ENCODE data around the gene CUZD1. TPM values are rescaled to one million over a fixed set of nuclear protein-coding genes. Genes with fewer than 3 reads are reported as not detected.
A peak's percentile ranks its signal among the peaks of the same experiment; 100 is the strongest.
"Not testable (repeated sequence)": the region's sequence is repeated elsewhere in the genome, so short reads cannot be mapped to it uniquely, and the experiment has no call there.

Gene CUZD1, protein sequence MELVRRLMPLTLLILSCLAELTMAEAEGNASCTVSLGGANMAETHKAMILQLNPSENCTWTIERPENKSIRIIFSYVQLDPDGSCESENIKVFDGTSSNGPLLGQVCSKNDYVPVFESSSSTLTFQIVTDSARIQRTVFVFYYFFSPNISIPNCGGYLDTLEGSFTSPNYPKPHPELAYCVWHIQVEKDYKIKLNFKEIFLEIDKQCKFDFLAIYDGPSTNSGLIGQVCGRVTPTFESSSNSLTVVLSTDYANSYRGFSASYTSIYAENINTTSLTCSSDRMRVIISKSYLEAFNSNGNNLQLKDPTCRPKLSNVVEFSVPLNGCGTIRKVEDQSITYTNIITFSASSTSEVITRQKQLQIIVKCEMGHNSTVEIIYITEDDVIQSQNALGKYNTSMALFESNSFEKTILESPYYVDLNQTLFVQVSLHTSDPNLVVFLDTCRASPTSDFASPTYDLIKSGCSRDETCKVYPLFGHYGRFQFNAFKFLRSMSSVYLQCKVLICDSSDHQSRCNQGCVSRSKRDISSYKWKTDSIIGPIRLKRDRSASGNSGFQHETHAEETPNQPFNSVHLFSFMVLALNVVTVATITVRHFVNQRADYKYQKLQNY
- total RNA-seq (2014; rRNA removed; shearing (Covaris generic)), result 1.7 and 1.8 TPM in 2 replicates

DNA sequence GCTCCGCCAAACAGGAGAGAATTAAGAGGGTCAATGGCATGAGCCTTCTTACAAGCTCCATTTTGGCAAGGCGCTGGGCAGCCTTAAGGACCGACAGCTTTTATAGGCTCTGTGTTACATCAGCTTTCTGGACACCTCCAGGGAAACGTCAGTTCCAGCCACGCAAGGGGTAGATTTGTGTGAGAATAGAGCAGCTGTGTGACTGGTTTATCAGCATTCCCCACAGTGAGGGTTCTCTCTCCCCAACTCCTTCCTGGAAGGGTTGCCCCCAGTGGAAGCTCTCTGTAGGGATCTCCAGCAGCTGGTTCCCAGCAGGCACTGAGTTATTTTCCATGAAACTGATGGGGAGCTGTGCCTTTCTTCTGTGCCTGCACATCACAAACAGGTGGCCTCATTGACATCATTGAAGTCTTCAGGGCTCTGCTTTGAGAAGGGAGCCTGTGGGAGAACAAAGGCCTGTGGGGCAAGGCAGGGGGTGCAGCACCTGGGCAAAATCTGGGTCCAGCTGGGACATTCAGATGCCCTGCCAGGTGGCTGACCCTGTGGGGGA is at the start of gene CUZD1:
TSS of gene CUZD1 (minus strand) at position 75 of the 550 bp plus-strand sequence. CDS start at position 61, 14 bp downstream.
- DNase-seq (ENCODE audit: low spot score), result no peak
- in situ Hi-C loops (cut with HindIII; ENCODE audit: low sequenced_read_pairs), result no loop called here

DNA sequence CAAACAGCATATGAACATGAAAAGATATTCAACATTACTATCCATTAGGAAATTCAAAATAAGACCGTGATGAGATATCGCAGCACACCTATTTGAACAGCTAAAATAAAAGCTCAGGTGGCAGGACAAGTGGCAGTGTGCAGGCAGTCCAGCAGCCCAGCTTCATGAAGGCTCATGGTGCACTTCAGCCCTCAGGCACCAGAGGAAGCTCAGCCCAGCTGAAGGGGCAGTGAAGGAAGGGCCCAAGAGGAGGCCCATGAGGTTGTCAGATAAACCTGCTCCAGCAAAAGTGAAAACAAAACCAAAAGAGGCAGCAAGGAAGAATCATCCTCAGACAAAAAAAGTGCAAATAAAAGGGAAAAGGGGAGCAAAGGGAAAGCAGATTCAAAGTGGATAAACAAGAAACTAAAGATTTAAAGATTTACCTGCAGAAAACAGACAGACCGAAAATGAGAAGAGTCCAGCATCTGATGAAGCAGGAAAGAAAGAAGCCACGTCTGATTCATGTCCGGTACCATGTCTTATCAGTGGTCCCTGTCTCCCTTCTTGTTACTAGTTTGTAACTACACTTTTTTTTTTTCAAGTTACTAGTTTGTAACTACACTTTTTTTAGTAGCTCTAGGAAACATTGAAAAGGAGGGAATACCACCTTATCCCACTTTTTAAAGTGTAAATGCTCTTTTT is 48.7 kb upstream of the CUZD1 start:
- DNase-seq (ENCODE audit: low spot score), result no peak
- in situ Hi-C loops (cut with HindIII; ENCODE audit: low sequenced_read_pairs), result no loop called here

DNA sequence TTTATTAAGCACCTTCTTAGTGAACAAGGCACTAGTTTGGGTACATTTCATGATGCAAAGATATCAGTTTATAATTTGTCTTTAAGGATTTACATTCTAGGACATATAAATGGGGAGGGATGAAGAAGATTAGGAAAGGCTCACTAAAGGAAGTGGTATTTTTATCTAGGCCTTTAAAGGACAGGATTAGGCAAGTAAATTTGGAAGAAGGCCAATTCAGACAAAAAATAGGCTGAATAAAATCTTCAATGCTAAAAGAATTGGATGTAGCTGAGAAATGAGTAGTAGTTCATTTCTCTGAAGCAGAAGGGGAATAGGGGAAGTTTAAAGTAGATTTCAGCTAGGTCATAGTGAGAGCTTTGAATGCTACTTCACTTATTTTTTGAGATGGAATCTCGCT is 38.5 kb upstream of the CUZD1 start:
- DNase-seq (ENCODE audit: low spot score), result no peak
- in situ Hi-C loops (cut with HindIII; ENCODE audit: low sequenced_read_pairs), result no loop called here

DNA sequence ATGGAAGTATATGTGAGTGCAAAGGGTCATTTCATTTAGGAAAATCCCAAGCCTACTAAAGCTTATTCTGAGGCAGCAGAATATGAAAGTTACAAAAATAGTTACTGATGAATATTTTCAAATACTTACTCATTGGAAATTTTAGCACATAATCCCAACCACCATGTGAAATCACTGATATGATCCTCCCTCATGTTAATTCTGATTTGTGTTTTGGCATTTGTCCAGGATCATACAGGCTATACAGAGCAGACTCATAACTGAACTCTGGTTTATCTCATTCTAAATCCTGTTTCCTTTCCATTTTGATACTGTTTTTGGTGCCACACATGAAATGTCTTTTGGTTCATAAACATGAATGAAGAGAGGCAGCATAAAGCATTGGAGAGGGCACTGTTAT is 37.1 kb upstream of the CUZD1 start:
- no peak for DNase-seq (ENCODE audit: low spot score)
- in situ Hi-C loops (cut with HindIII; ENCODE audit: low sequenced_read_pairs), result no loop called here

DNA sequence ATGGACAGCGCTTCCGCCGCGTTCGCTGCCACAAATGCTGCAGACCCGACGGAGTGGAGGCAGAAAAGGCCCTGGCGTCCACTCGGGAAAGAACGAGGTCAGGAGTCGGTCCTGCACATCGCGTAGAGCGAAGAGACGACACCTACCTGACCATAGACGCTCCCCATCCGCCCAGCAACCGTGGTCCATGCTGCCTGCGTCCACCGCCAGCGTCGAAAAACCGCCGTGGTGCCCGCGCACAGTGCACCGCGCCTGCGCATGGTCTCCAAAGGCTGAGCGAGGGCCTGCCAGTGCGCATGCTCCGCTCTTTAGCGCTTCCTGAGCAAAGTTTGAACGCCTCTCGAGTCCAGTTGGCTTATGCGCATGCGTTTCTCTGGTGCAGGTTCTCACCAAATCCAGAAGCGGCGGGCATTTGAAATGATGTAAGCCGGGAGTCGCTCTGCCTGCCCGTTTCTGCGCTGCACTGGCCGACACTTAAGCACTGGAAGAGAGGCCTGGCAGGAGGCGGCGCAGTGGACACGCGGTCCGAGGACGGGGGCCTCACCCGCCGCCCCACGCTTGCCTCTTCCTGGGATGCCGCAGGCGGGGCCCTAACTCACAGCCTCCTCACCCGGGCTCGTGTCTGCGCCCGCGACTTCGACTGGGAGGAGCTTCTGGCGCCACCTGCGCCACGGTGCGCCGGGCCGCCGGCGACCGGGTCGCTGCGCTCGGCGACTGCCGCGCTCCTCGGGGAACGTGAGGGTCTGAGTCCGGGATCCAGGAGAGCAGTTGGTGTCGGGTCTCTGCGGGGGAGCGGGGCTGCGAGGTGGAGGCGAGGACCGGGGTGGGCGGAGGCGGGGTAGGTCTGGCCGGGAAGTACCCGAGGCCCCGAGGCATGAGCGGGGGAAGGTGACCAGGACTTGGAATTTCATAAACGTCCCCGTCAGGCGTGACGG is 33.9 kb upstream of the CUZD1 start, which contains the start of gene FAM24B:
TSS of gene FAM24B (minus strand) at position 243 of the 935 bp plus-strand sequence. CDS start 29,066 bp downstream, outside the sequence.
- peak; percentile 96 for DNase-seq (ENCODE audit: low spot score)
- in situ Hi-C loops (cut with HindIII; ENCODE audit: low sequenced_read_pairs), result no loop called here

DNA sequence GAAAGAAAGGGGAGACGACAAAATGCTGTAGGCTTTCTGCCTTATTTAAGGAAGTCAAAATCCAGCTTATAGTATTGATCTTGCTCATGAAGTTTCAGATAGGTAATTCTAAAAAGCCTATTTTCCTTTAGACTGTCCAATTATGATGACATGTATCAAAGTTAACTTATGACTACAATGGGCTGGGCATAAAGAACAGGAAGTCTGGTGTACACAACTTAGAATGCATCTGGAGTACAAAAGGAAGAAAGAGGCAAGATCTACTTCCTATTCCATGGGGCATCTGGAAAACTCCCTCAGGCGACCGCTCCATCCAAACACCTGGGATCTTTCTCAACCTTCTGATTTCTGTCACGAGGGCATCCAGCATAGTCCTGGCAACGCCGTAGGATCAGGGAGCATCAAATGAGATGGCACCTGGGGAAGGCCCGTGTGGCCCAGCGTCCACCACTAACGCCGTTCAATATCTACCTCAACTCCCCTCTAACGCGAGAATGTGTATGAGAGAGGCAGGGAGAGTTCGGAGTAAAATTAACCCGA is 33.2 kb upstream of the CUZD1 start:
- in situ Hi-C loops (cut with HindIII; ENCODE audit: low sequenced_read_pairs), result no loop called here
- no peak for DNase-seq (ENCODE audit: low spot score)

DNA sequence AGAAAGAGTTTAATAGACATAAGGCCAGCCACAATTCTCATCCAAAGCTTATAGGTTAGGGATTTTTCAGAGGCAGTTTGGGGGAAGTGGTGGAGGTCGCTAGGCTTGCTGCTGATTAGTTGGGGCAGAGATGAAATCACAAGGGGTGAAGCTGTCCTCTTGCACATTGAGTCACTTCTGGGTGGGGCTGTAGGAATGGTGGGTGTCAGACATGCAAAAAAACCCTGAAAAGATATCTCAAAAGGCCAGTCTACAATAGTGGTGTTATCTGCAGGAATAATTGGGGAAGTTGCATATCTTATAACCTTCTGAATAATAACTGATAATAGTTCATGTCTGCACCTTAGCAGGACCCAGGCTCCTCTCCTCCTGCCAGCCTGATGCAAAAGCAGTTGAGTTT is 31.6 kb upstream of the CUZD1 start:
- in situ Hi-C loops (cut with HindIII; ENCODE audit: low sequenced_read_pairs), result no loop called here
- DNase-seq (ENCODE audit: low spot score), result no peak

DNA sequence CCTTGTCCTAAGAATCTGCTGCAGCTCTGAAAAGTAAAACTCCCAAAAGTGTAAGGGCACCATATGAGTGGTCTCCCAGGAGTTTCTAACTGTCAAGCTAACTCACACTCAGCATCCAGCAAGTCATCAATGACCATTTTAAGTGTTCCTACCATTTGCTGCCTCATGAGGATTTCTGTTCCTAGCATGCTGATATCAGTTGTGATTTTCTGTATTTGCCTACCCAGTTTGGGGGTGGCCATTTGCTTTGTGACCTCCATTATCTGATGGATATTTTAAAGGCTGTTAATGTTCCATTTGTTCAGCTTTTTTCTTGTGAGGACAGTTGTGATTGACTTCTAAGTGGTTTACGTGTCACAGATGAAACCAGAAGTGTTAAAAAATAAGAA is 30.8 kb upstream of the CUZD1 start:
- in situ Hi-C loops (cut with HindIII; ENCODE audit: low sequenced_read_pairs), result no loop called here
- no peak for DNase-seq (ENCODE audit: low spot score)

DNA sequence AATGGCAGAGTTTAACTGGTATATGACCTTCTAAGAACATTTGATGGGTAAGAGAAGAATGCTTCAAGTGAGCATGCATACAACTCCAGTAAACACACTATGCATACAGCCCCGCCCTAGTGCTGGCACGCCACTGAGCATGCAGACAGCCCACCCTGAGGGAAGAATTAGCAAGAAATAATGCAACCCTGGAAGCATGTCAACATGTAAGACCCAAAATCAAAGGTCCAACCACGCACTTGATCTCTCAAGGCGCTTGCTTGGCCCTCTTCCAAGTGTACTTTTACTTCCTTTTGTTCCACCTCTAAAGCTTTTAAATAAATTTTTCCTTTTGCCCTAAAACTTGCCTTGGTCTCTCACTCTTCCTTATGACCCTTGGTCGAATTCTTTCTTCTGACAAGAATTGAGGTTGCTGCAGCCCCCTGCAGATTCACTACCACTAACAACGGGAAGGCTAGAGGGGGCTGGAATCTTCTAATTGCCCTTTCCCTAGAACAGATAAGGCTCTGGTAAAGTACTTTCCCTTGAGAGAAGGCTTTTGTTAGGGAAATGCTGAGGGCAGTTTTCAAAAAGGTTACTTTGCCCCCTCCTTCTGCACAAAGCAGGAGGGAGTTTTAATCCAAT is 30.3 kb upstream of the CUZD1 start:
- DNase-seq (ENCODE audit: low spot score), result no peak
- in situ Hi-C loops (cut with HindIII; ENCODE audit: low sequenced_read_pairs), result no loop called here

DNA sequence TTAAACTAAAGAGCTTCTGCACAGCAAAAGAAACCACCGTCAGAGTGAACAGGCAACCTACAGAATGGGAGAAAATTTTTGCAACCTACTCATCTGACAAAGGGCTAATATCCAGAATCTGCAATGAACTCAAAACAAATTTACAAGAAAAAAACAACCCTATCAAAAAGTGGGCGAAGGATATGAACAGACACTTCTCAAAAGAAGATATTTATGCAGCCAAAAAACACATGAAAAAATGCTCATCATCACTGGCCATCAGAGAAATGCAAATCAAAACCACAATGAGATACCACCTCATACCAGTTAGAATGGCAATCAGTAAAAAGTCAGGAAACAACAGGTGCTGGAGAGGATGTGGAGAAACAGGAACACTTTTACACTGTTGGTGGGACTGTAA is 26.3 kb upstream of the CUZD1 start:
- in situ Hi-C loops (cut with HindIII; ENCODE audit: low sequenced_read_pairs); DNase-seq (ENCODE audit: low spot score): not testable (repeated sequence)

DNA sequence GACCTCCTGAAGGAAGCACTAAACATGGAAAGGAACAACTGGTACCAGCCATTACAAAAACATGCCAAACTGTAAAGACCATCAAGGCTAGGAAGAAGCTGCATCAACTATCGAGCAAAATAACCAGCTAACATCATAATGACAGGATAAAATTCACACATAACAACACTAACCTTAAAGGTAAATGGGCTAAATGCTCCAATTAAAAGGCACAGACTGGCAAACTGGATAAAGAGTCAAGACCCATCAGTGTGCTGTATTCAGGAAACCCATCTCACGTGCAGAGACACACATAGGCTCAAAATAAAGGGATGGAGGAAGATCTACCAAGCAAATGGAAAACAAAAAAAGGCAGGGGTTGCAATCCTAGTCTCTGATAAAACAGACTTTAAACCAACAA is 23.1 kb upstream of the CUZD1 start:
- DNase-seq (ENCODE audit: low spot score); in situ Hi-C loops (cut with HindIII; ENCODE audit: low sequenced_read_pairs): not testable (repeated sequence)

DNA sequence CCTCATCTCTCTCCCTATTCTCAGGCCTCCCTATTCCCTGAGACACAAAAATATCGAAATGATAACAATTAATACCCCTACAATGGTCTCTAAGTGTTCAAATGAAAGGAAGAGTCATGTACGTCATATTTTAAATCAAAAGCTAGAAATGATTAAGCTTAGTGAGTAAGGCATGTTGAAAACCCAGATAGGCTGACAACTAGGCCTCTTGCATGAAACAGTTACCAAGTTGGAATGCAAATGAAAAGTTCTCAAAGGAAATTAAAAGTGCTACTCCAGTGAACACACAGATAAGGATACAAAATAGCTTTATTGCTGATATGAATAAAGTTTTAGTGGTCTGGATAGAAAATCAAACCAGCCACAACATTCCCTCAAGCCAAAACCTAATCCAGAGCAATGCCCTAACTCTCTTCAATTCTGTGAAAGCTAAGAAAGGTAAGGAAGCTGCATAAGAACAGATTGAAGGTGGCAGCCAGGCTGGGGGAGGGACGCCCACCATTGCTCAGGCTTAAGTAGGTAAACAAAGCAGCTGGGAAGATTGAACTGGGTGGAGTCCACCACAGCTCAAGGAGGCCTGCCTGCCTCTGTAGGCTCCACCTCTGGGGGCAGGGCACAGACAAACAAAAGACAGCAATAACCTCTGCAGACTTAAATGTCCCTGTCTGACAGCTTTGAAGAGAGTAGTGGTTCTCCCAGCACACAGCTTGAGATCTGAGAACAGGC is 21.3 kb upstream of the CUZD1 start:
- DNase-seq (ENCODE audit: low spot score); in situ Hi-C loops (cut with HindIII; ENCODE audit: low sequenced_read_pairs): not testable (repeated sequence)

DNA sequence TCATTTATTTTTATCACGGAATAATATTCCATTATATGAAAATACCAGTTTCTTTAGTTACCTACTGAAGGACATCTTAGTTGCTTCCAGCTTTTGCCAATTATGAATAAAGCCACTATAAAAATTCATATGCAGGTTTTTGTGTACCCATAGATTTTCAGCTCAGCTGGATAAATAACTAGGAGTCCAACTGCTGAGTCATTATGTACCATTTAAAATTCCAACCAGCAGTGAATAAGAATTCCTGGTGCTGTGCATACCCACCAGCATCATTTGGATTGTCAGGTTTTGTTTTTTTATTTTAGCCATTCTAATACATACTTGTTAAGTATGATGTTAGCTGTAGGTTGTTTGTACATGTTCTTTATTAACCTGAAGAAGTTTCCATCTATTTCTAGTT is 19.2 kb upstream of the CUZD1 start:
- in situ Hi-C loops (cut with HindIII; ENCODE audit: low sequenced_read_pairs), result no loop called here
- DNase-seq (ENCODE audit: low spot score), result no peak

DNA sequence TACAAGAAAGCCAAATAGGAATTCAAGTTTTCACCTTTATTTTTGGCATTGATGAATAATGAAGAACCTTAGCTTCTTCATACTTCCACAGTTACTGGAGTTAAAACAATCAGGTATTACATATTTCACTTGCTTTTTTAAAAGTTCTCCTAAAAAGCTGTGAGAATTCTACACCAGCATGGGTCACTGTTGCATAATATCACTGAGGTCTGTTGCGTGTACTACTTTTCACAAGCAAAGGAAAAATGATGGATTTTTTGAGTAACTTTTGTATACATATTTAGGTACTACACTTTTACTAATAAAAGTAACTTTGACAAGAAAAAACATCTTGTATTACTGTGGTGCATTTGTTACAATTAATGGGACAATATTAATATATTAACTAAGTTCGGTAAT is 18.5 kb upstream of the CUZD1 start:
- no peak for DNase-seq (ENCODE audit: low spot score)
- in situ Hi-C loops (cut with HindIII; ENCODE audit: low sequenced_read_pairs), result no loop called here

DNA sequence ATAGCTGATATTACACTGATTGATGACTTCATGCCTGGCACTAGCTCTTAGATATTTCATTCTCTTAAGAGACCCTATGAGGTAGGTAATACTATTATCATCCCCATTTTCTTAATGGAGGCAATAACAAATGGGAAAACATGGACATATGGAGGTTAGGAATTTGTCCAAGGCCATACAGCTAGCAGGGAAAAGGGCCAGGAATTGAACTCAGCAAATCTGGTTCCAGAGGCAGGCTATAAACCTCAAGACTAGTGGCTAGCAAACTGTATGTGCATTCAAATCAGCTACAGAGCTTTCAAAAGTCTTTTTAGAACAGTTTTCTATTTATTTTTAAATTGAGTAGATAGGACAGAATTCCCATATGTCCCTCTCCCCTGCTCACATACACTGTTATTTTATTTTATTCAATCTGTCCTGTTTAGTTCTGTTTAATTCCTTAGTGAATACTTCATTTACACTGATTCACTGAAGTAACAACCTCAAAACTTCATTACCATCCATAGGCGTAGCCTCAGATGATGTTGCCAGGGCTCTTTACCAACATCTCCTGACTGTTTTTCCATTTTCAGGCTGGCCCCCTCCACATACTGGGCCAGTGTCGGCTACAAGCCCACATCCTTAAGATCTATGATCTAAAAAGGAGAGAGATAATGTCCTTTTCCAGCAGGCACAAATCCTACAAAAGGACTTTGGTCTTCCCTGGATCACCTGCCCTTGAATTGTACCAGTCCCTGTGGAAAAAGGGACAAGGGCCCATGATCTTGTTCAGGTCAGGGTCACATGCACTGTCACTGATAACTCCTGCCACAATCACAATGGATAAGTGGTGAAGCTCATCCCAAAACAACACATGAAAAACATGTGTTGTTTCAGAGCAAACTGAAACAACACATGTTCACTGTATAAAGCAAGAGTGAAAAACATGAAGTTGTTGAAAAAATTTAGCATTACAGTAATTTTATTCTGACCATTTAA is 17.8 kb upstream of the CUZD1 start:
- no peak for DNase-seq (ENCODE audit: low spot score)
- in situ Hi-C loops (cut with HindIII; ENCODE audit: low sequenced_read_pairs), result no loop called here

DNA sequence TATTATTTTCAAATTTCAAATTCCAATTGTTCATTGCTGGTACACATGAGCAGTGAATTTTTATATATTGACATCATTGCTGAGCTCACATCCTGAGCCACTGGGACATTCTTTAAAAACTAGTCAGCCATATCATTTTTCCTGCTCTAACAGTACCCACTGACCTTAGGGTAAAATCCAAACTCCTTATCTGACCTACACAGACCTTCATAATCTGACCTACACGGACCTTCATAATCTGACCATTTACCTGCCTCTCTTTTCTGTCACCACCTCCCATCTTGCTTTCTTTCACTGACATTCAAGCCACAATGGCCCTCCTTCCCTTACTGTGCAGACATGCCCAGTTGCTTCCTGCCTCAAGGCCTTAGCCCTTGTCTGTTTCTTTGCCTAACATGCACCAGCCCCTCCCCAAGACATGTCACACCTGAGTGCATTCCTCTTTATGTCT is 16.1 kb upstream of the CUZD1 start:
- in situ Hi-C loops (cut with HindIII; ENCODE audit: low sequenced_read_pairs), result no loop called here
- no peak for DNase-seq (ENCODE audit: low spot score)
